IMR-90 (cell line): Measurements from ENCODE around the gene COLEC12. TPM values are rescaled to one million over a fixed set of nuclear protein-coding genes. Genes with fewer than 3 reads are reported as not detected.

Experiments used
- ATAC-seq: fragments of 200-7000 bp; cut with Tn5 transposase; 2 replicates; pipeline ENCODE4 v1.9.1; 2020; ENCODE audit warnings: low read depth, mild to moderate bottlenecking, moderate library complexity
- BruUV-seq: library from RNA; stranded (reverse); fragments of 400-500 nt; replicated peaks from 2 replicates; lab custom pipeline; 2021; lab: Mats Ljungman, UMichigan
- CTCF ChIA-PET: fragments of 300-600 bp; formaldehyde crosslinking; extraction: SDS; loops from one replicate; lab custom pipeline; 2021; ENCODE audit warnings: antibody characterized with exemption; lab: Yijun Ruan, JAX
- POLR2A ChIA-PET: fragments of 300-600 bp; sonication (Branson Sonifier 250); formaldehyde crosslinking; loops from one replicate; lab custom pipeline; 2022; ENCODE audit warnings: antibody characterized with exemption; ENCODE audit not compliant: unreplicated experiment; lab: Charles Lee
- DNase-seq: peaks from one replicate; pipeline ENCODE4 v3.0.0; 2013
- H2AFZ ChIP-seq: replicated peaks from 2 replicates; pipeline ENCODE3; 2013; ENCODE audit warnings: low read length, mild to moderate bottlenecking; ENCODE audit not compliant: poor library complexity
- H2AK5ac ChIP-seq: 2 replicates; pipeline ENCODE4 v1.6.1; 2013; ENCODE audit warnings: low read depth, low read length, inconsistent platforms
- H2AK9ac ChIP-seq: replicated peaks from 2 replicates; pipeline ENCODE3; 2013; ENCODE audit warnings: mild to moderate bottlenecking, low read depth, low read length, moderate library complexity; ENCODE audit not compliant: poor library complexity
- H2BK120ac ChIP-seq: 2 replicates; pipeline ENCODE4 v1.6.1; 2013; ENCODE audit warnings: low read depth, low read length, inconsistent platforms
- H2BK15ac ChIP-seq: 3 replicates; pipeline ENCODE4 v1.6.1; 2013; ENCODE audit warnings: low read depth, low read length, inconsistent platforms
- H2BK20ac ChIP-seq: 2 replicates; pipeline ENCODE4 v1.6.1; 2013; ENCODE audit warnings: low read depth, mild to moderate bottlenecking, inconsistent platforms, low read length, moderate library complexity
- H2BK5ac ChIP-seq: 2 replicates; pipeline ENCODE4 v1.6.1; 2013; ENCODE audit warnings: mild to moderate bottlenecking, low read depth, low read length, inconsistent platforms; ENCODE audit not compliant: poor library complexity, severe bottlenecking
- H3K14ac ChIP-seq: replicated peaks from 2 replicates; pipeline ENCODE4 v1.6.1; 2013; ENCODE audit warnings: low read depth, low read length, inconsistent platforms
- H3K18ac ChIP-seq: 2 replicates; pipeline ENCODE4 v1.6.1; 2013; ENCODE audit warnings: low read depth, low read length, control low read depth
- H3K23ac ChIP-seq: 2 replicates; pipeline ENCODE4 v1.6.1; 2013; ENCODE audit warnings: low read depth, low read length, inconsistent platforms
- H3K27ac ChIP-seq: 2 replicates; pipeline ENCODE4 v1.5.1; 2013; ENCODE audit warnings: mild to moderate bottlenecking, control low read depth, low read length; ENCODE audit not compliant: insufficient read depth
- H3K27me3 ChIP-seq: 2 replicates; pipeline ENCODE4 v1.6.1; 2013; ENCODE audit warnings: low read length; ENCODE audit not compliant: control insufficient read depth, insufficient read depth
- H3K36me3 ChIP-seq: 2 replicates; pipeline ENCODE4 v1.6.1; 2013; ENCODE audit warnings: low read length, mixed read lengths; ENCODE audit not compliant: control insufficient read depth, insufficient read depth
- H3K4ac ChIP-seq: 2 replicates; pipeline ENCODE4 v1.6.1; 2013; ENCODE audit warnings: low read depth, low read length, inconsistent platforms
- H3K4me1 ChIP-seq: 2 replicates; pipeline ENCODE4 v1.6.1; 2013; ENCODE audit warnings: low read length, mixed read lengths; ENCODE audit not compliant: control insufficient read depth, insufficient read depth
- H3K4me2 ChIP-seq: 2 replicates; pipeline ENCODE4 v1.6.1; 2013; ENCODE audit warnings: low read depth, mild to moderate bottlenecking, control low read depth, low read length, moderate library complexity
- H3K4me3 ChIP-seq: 2 replicates; pipeline ENCODE4 v1.5.1; 2013; ENCODE audit warnings: low read depth, mild to moderate bottlenecking, control low read depth, low read length, moderate library complexity; ENCODE audit not compliant: insufficient read depth
- H3K56ac ChIP-seq: 2 replicates; pipeline ENCODE4 v1.6.1; 2013; ENCODE audit warnings: low read length, inconsistent platforms; ENCODE audit not compliant: insufficient read depth; ENCODE audit errors: extremely low read depth
- H3K79me1 ChIP-seq, 2 experiments: 2 replicates each; pipeline ENCODE4 v1.6.1; 2013; ENCODE audit warnings: low read length in 2 of 2, inconsistent platforms in 1 of 2, low read depth in 1 of 2
- H3K9ac ChIP-seq: 2 replicates; pipeline ENCODE4 v1.6.1; 2013; ENCODE audit warnings: low read depth, low read length, control low read depth
- H3K9me1 ChIP-seq: 2 replicates; pipeline ENCODE4 v1.6.1; 2013; ENCODE audit warnings: low read length, inconsistent platforms; ENCODE audit not compliant: insufficient read depth
- H3K9me3 ChIP-seq: 2 replicates; pipeline ENCODE4 v1.6.1; 2013; ENCODE audit warnings: low read length; ENCODE audit not compliant: control insufficient read depth, insufficient read depth
- H4K20me1 ChIP-seq: 2 replicates; pipeline ENCODE4 v1.6.1; 2013; ENCODE audit warnings: low read length, inconsistent platforms; ENCODE audit not compliant: insufficient read depth
- H4K5ac ChIP-seq: 2 replicates; pipeline ENCODE4 v1.6.1; 2013; ENCODE audit warnings: mild to moderate bottlenecking, low read depth, low read length, control low read depth
- H4K8ac ChIP-seq, 2 experiments: 2 replicates each; pipeline ENCODE4 v1.6.1; 2013; ENCODE audit warnings: low read depth in 2 of 2, low read length in 2 of 2, control low read depth in 1 of 2, inconsistent platforms in 1 of 2
- H4K91ac ChIP-seq: 2 replicates; pipeline ENCODE4 v1.6.1; 2013; ENCODE audit warnings: low read depth, low read length, inconsistent platforms; ENCODE audit not compliant: insufficient read depth
- CHD1 ChIP-seq: IDR thresholded peaks from 2 replicates; pipeline ENCODE4 v1.6.1; 2012; ENCODE audit warnings: low read depth, low read length, improper control_type of control experiment
- ELK1 ChIP-seq: fragments of 150-350 bp; IDR thresholded peaks from 2 replicates; pipeline ENCODE4 v1.6.1; 2016; ENCODE audit warnings: low read depth, mild to moderate bottlenecking, low read length, moderate library complexity, borderline replicate concordance
- MAZ ChIP-seq: IDR thresholded peaks from 2 replicates; pipeline ENCODE4 v1.6.1; 2012; ENCODE audit warnings: low read depth, mild to moderate bottlenecking, low read length, improper control_type of control experiment, moderate library complexity, borderline replicate concordance
- NFE2L2 ChIP-seq: fragments of 150-350 bp; IDR thresholded peaks from 2 replicates; pipeline ENCODE4 v1.6.1; 2016; ENCODE audit warnings: low read depth, mild to moderate bottlenecking, low read length
- POLR2A ChIP-seq: IDR thresholded peaks from 2 replicates; pipeline ENCODE4 v1.6.1; 2012; ENCODE audit warnings: mild to moderate bottlenecking, low read depth, low read length
- RAD21 ChIP-seq: IDR thresholded peaks from 2 replicates; pipeline ENCODE4 v1.6.1; 2012; ENCODE audit warnings: low read length, improper control_type of control experiment
- RCOR1 ChIP-seq: IDR thresholded peaks from 2 replicates; pipeline ENCODE4 v1.6.1; 2012; ENCODE audit warnings: mild to moderate bottlenecking, low read length, improper control_type of control experiment; ENCODE audit not compliant: insufficient replicate concordance
- SMC3 ChIP-seq: fragments of 150-350 bp; IDR thresholded peaks from 2 replicates; pipeline ENCODE4 v1.6.1; 2016; ENCODE audit warnings: low read depth, mild to moderate bottlenecking, antibody characterized with exemption, low read length, moderate library complexity
- USF2 ChIP-seq: fragments of 150-350 bp; IDR thresholded peaks from 2 replicates; pipeline ENCODE4 v1.6.1; 2017; ENCODE audit warnings: mild to moderate bottlenecking, antibody characterized with exemption, low read length, low read depth
- WGBS, 2 experiments: methylation state at CpG; one replicate each; pipeline versions ENCODE4 v1.1.5 to v1.1.7; 2013; ENCODE audit warnings: missing lambda C conversion rate in 2 of 2; ENCODE audit not compliant: insufficient read length in 1 of 2; ENCODE audit errors: extremely low coverage in 2 of 2; 5-methylcytosine and 5-hydroxymethylcytosine counted together
- dilution Hi-C: fragments of 300-500 bp; cut with HindIII; formaldehyde crosslinking; loops from one replicate; pipeline ENCODE4 v1.14.3; 2018; ENCODE audit warnings: low sequenced_read_pairs; ENCODE audit not compliant: unreplicated experiment
- in situ Hi-C: fragments of 300-500 bp; cut with MboI; formaldehyde crosslinking; loops from 3 replicates; pipeline ENCODE4 v1.14.3; 2019; ENCODE audit warnings: low sequenced_read_pairs, inconsistent platforms, mixed read lengths
- intact Hi-C: fragments of 100-400 bp; cut with micrococcal nuclease; formaldehyde crosslinking; loops from 2 replicates; pipeline ENCODE4 v1.10.0; 2022
- polyA plus RNA-seq, 3 experiments: library from polyadenylated mRNA; depleted of rRNA; stranded (reverse); fragments of >200 nt; gene quantifications; 2 replicates each; pipeline ENCODE4 v1.2.3, GENCODE V29; 2012; ENCODE audit warnings: low replicate concordance in 1 of 3
- total RNA-seq: library from RNA; depleted of rRNA; stranded (reverse); fragments of >200 nt; gene quantifications from 2 replicates; pipeline ENCODE4 v1.2.3, GENCODE V29; 2012
- TF ChIP-seq, protein P1 (sequence below): conservative IDR thresholded peaks from 2 replicates; pipeline ENCODE4 v1.5.1; 2012; ENCODE audit warnings: mild to moderate bottlenecking, low read depth, low read length, improper control_type of control experiment

Gene COLEC12
- total and polyA plus RNA-seq, 2 of the 4 experiments (the other 2 are of a cell fraction): 1.0 to 2.3 TPM

DNA sequence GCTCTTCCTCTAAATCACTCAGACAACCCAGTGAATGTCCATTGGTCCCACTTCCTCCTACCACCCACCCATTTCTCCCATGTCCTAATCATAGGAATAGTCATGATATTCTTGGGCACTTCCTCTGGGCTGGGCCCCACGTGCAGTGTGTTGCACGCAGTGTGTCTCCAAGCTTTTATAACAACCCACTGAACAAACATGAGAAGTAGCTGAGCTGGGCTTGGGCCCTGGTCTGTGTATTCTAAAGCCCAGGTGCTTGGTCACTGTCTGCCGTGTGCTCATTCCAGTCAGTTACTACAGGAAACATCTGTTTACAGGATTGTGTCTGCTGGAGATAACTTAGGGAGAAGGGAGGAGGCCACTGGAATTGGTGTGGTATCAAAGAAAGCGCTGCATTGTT, 168.5 kb downstream of the COLEC12 start:
- Histone ChIP-seq H3K9me3 (no peaks in the 10 kb centered on the region), H3K4ac (no peak overlapping the region), H2BK5ac (no peak overlapping the region), H4K8ac (no peak overlapping the region), H3K14ac (no peak overlapping the region), H2AFZ (no peak overlapping the region), H3K4me2 (no peak overlapping the region), H2AK9ac (no peak overlapping the region), H3K9ac (no peak overlapping the region), H4K91ac (no peak overlapping the region), H3K27ac (no peak overlapping the region), H3K79me1 (no peaks in the 10 kb centered on the region), H4K5ac (no peak overlapping the region; the same call in 1 of the 2 replicates), H2BK120ac (no peak overlapping the region), H3K56ac (no peak overlapping the region), H3K27me3 (peaks cover 40% of the 10 kb centered on the region), H3K9me1 (no peaks in the 10 kb centered on the region), H2BK15ac (no peak overlapping the region), H3K18ac (no peak overlapping the region), H4K20me1 (no peaks in the 10 kb centered on the region; the same call in 1 of the 2 replicates), H2AK5ac (no peak overlapping the region), H3K23ac (no peak overlapping the region), H3K36me3 (no peaks in the 10 kb centered on the region), H3K4me1 (peaks cover 7% of the 10 kb centered on the region; the same call in 1 of the 2 replicates), H3K4me3 (no peak overlapping the region), H2BK20ac (no peak overlapping the region)
- no CpG with 5 or more reads among the region's 4 CpGs for WGBS, 2 experiments
- ChIA-PET POLR2A (no interaction called here), CTCF (no interaction called here)
- ATAC-seq (no peak), DNase-seq (no peak)
- TF ChIP-seq ELK1 (no peak), RAD21 (no peak), USF2 (no peak), CHD1 (no peak), RCOR1 (no peak), POLR2A (no peak), SMC3 (no peak), MAZ (no peak), NFE2L2 (no peak)
- TF ChIP-seq, protein P1, sequence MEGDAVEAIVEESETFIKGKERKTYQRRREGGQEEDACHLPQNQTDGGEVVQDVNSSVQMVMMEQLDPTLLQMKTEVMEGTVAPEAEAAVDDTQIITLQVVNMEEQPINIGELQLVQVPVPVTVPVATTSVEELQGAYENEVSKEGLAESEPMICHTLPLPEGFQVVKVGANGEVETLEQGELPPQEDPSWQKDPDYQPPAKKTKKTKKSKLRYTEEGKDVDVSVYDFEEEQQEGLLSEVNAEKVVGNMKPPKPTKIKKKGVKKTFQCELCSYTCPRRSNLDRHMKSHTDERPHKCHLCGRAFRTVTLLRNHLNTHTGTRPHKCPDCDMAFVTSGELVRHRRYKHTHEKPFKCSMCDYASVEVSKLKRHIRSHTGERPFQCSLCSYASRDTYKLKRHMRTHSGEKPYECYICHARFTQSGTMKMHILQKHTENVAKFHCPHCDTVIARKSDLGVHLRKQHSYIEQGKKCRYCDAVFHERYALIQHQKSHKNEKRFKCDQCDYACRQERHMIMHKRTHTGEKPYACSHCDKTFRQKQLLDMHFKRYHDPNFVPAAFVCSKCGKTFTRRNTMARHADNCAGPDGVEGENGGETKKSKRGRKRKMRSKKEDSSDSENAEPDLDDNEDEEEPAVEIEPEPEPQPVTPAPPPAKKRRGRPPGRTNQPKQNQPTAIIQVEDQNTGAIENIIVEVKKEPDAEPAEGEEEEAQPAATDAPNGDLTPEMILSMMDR: no peak
- intact Hi-C loops (loop anchor here (1.0 kb wide), 1 partner anchor 8 kb away; no protein-coding TSS in a partner anchor), in situ Hi-C loops (no loop called here), dilution Hi-C loops (no loop called here)
- BruUV-seq: no TSS peak
